Nephron progenitor cell (in vitro differentiated cells): ENCODE data around the gene ELF2.
"Not testable (repeated sequence)": the region's sequence is repeated elsewhere in the genome, so short reads cannot be mapped to it uniquely, and the experiment has no call there.

Experiments used
- DNase-seq: peaks from one replicate; pipeline ENCODE4 v3.0.0; 2021
- H3K27ac Mint-ChIP-seq: 2 replicates; pipeline ENCODE4 v1.8.0; 2021; ENCODE audit warnings: mild to moderate bottlenecking, moderate library complexity, mixed read lengths
- H3K27me3 Mint-ChIP-seq: 2 replicates; pipeline ENCODE4 v1.8.0; 2021; ENCODE audit warnings: mild to moderate bottlenecking, low read depth, mixed read lengths; ENCODE audit not compliant: poor library complexity
- H3K36me3 Mint-ChIP-seq: 2 replicates; pipeline ENCODE4 v1.8.0; 2021; ENCODE audit warnings: low read depth, mixed read lengths
- H3K4me1 Mint-ChIP-seq: 2 replicates; pipeline ENCODE4 v1.8.0; 2021; ENCODE audit warnings: mixed read lengths
- H3K4me3 Mint-ChIP-seq: 2 replicates; pipeline ENCODE4 v1.8.0; 2021; ENCODE audit warnings: mild to moderate bottlenecking, moderate library complexity, mixed read lengths
- H3K9me3 Mint-ChIP-seq: 2 replicates; pipeline ENCODE4 v1.8.0; 2021; ENCODE audit warnings: mild to moderate bottlenecking, moderate library complexity, mixed read lengths
- TF ChIP-seq, protein P1 (sequence below): fragments of 200-600 bp; sonication (generic); IDR thresholded peaks from 2 replicates; pipeline ENCODE4 v1.5.0; 2021; ENCODE audit warnings: antibody characterized with exemption

Gene ELF2

DNA sequence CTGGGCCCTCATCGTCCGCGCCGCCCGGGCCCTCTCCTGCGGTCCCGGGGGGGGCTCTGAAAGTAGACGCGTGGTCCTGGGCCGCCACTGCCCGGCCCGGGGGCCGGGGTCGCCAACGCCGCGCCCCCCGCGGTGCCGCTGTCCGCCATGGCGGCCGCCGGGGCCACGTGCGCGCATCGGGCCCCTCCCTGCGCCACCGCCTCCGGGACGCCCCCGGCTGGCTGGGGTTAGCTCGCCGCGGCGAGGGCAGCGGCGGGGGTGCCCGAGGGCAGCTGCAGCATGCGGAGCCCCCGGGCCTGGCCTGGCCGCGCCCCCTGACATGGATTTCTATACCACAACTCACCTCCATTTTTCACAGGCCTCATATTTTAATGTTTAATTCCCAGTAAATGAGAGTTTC is 61.8 kb downstream of the ELF2 start:
- Mint-ChIP-seq H3K36me3 (peaks cover 14% of the 10 kb centered on the region), H3K27me3 (no peaks in the 10 kb centered on the region), H3K4me1 (no peaks in the 10 kb centered on the region), H3K4me3 (no peak overlapping the region), H3K27ac (no peak overlapping the region), H3K9me3 (no peaks in the 10 kb centered on the region)
- DNase-seq, result no peak
- TF ChIP-seq, protein P1, sequence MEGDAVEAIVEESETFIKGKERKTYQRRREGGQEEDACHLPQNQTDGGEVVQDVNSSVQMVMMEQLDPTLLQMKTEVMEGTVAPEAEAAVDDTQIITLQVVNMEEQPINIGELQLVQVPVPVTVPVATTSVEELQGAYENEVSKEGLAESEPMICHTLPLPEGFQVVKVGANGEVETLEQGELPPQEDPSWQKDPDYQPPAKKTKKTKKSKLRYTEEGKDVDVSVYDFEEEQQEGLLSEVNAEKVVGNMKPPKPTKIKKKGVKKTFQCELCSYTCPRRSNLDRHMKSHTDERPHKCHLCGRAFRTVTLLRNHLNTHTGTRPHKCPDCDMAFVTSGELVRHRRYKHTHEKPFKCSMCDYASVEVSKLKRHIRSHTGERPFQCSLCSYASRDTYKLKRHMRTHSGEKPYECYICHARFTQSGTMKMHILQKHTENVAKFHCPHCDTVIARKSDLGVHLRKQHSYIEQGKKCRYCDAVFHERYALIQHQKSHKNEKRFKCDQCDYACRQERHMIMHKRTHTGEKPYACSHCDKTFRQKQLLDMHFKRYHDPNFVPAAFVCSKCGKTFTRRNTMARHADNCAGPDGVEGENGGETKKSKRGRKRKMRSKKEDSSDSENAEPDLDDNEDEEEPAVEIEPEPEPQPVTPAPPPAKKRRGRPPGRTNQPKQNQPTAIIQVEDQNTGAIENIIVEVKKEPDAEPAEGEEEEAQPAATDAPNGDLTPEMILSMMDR, result no peak

DNA sequence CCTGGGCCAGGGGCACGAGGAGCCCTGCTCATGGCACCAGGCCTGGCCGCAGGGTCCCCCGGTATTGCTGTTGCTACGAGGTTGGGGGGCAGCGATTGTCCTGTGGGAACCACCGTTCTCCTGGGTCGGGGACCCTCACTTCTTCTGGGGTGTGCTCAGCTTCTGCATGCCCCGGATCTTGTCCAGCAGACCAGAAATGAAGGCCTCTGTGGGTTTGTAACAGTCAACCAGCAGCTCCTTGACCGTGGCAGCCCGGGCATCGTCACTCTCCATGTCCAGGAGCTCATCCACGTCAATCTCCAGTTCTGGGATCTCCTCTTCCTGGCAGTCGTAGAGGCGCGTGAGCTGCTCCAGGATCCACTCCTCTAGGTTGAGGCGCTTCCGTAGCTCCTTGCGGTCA is 62.2 kb downstream of the ELF2 start:
- not testable (repeated sequence) for H3K27ac Mint-ChIP-seq, H3K4me1 Mint-ChIP-seq, H3K27me3 Mint-ChIP-seq, DNase-seq, H3K4me3 Mint-ChIP-seq, H3K9me3 Mint-ChIP-seq
- H3K36me3 Mint-ChIP-seq, result peaks cover 14% of the 10 kb centered on the region

DNA sequence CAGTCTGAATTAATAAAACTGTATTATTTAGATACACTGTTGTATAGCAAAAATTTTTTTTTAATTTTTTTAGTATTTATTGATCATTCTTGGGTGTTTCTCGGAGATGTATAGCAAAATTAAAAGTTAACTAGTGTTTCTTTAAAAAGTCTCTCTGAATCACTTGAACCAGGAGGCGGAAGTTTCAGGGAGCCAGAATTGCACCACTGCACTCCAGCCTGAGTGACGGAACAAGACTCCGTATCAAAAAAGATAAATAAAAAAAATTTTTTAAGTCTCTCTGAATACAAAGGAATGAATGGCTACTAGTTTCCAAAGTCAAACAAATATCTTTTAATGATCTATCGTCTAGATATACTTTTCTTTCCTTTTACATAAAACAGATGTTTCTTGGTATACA is 64.4 kb downstream of the ELF2 start:
- Mint-ChIP-seq H3K4me1 (no peaks in the 10 kb centered on the region), H3K27me3 (no peaks in the 10 kb centered on the region), H3K9me3 (no peaks in the 10 kb centered on the region), H3K4me3 (no peak overlapping the region), H3K27ac (peak overlapping the region; percentile 90), H3K36me3 (peaks cover 14% of the 10 kb centered on the region)
- TF ChIP-seq, protein P1, result no peak
- DNase-seq, result no peak

DNA sequence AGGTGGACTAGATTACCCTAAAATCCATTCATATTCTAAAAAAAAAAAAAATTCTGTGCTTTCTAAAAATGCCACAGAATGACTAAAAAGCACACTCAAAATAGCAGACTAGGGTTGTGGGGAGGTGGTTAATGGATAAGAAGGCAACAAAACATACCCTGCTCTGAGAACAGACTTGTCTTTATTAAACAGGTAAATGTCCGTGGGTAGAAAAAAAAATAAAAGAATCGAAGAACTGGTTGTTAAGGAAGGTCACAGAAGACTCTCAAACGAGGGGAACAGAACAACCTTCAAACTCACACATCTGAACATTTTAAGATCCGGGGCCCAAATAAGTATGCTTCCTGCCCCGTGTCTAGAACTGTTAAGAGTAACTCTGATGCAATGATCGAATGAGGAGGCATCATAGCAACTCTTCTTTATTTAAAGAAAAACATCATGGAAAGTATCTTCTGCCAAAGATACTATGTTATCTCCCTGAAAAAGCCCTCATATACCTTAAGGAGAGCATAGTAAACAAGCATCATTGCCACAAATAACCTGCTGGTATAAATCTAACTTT is 68.4 kb downstream of the ELF2 start:
- DNase-seq, result no peak
- no peaks in the 10 kb centered on the region for H3K9me3 Mint-ChIP-seq
- H3K4me3 Mint-ChIP-seq, result no peak overlapping the region
- no peaks in the 10 kb centered on the region for H3K4me1 Mint-ChIP-seq
- no peak overlapping the region for H3K27ac Mint-ChIP-seq
- no peaks in the 10 kb centered on the region for H3K36me3 Mint-ChIP-seq
- no peaks in the 10 kb centered on the region for H3K27me3 Mint-ChIP-seq
- TF ChIP-seq, protein P1, result no peak

DNA sequence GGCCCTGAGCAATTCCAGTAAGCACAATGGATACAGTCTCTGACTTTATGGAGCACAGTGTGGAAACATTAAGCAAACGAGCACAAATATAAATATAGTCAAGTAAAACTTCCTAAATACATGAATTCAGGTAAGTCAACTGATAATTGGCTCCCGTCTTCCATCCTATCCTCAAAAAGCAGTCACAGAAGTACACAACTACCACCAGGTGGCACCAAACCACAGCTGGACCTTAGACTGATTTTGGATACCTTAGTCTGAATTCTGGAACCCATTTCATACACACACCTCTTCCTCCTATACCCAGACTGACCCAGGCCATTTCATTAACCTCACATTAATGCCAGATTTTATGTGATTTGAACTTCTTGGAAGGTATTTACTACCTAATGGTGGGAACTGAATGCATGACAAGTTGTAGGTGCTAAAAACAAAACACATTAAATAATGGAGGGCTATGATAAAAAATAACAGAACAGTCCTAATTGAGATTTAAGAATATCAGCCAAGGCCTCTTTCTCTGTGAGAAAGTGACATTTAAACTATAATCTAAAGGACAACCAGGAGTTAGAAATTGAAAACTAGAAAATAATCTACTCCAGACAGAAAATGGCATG is 77.5 kb downstream of the ELF2 start:
- H3K9me3 Mint-ChIP-seq, result no peaks in the 10 kb centered on the region
- H3K4me3 Mint-ChIP-seq, result no peak overlapping the region
- no peaks in the 10 kb centered on the region for H3K4me1 Mint-ChIP-seq
- DNase-seq, result peak; percentile 75
- H3K27me3 Mint-ChIP-seq, result no peaks in the 10 kb centered on the region
- H3K27ac Mint-ChIP-seq, result no peak overlapping the region
- TF ChIP-seq, protein P1, result peak; percentile 86
- H3K36me3 Mint-ChIP-seq, result no peaks in the 10 kb centered on the region

DNA sequence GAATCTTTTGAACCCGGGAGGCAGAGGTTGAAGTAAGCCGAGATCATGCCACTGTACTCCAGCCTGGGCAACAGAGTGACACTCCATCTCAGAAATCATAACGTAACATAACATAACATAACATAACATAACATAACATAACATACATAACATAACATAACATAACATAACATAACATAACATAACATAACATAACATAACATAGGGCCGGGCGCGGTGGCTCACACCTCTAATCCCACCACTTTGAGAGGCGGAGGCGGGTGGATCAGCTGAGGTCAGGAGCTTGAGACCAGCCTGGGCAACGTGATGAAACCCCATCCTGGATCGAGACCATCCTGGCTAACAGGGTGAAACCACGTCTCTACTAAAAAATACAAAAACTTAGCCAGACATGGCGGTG is 84.7 kb downstream of the ELF2 start:
- TF ChIP-seq, protein P1, result no peak
- Mint-ChIP-seq H3K27me3 (no peaks in the 10 kb centered on the region), H3K4me1 (no peaks in the 10 kb centered on the region), H3K4me3 (no peak overlapping the region), H3K9me3 (no peaks in the 10 kb centered on the region), H3K36me3 (peaks cover 7% of the 10 kb centered on the region), H3K27ac (no peak overlapping the region)
- no peak for DNase-seq
